Measurements from ENCODE around the gene OR4F6.

DNA sequence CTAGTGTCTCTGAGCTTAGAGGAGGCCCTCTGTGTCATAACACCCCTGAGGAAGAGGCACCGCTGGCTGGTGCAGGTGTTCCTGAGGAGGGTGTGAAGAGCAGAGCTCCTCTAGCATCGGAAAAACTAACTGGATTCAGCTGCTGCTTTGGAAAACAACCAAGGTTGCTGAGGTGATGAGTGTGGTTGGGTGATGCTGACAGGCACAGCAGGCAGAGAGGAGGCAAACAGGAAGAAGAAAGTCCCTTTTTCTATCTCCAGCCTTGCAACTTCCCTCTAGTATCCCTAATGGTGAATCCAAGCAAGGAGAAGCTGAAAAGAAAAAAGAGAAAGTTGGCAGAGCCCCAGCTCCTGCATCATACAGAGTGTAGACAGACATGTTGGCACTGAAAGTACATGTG is 4.9 kb downstream of the OR4F6 start:
- TF ChIP-seq CTCF (conservative IDR thresholded peaks at IDR 0.05; ENCODE audit: low read depth in 2 of 2) (no peak), POLR2AphosphoS5 (IDR thresholded peaks at IDR 0.05; ENCODE audit: low read depth) (no peak), CREB1 (CRISPR knock-in tag; IDR thresholded peaks at IDR 0.05; ENCODE audit: low read depth) (no peak), EZH2 (IDR thresholded peaks at IDR 0.05; ENCODE audit: low read depth, unreplicated experiment) (no peak), EZH2phosphoT487 (IDR thresholded peaks at IDR 0.05; ENCODE audit: unreplicated experiment) (no peak), JUNB (IDR thresholded peaks at IDR 0.05; ENCODE audit: unreplicated experiment) (no peak), STAT1 (IDR thresholded peaks at IDR 0.05; ENCODE audit: unreplicated experiment) (no peak), NANOG (IDR thresholded peaks at IDR 0.05; ENCODE audit: borderline replicate concordance) (no peak), ETS1 (IDR thresholded peaks at IDR 0.05) (no peak), ZNF331 (CRISPR knock-in tag; IDR thresholded peaks at IDR 0.05; ENCODE audit: low read depth) (no peak), ZNF114 (CRISPR knock-in tag; IDR thresholded peaks at IDR 0.05) (no peak)
- TF ChIP-seq, protein P1, sequence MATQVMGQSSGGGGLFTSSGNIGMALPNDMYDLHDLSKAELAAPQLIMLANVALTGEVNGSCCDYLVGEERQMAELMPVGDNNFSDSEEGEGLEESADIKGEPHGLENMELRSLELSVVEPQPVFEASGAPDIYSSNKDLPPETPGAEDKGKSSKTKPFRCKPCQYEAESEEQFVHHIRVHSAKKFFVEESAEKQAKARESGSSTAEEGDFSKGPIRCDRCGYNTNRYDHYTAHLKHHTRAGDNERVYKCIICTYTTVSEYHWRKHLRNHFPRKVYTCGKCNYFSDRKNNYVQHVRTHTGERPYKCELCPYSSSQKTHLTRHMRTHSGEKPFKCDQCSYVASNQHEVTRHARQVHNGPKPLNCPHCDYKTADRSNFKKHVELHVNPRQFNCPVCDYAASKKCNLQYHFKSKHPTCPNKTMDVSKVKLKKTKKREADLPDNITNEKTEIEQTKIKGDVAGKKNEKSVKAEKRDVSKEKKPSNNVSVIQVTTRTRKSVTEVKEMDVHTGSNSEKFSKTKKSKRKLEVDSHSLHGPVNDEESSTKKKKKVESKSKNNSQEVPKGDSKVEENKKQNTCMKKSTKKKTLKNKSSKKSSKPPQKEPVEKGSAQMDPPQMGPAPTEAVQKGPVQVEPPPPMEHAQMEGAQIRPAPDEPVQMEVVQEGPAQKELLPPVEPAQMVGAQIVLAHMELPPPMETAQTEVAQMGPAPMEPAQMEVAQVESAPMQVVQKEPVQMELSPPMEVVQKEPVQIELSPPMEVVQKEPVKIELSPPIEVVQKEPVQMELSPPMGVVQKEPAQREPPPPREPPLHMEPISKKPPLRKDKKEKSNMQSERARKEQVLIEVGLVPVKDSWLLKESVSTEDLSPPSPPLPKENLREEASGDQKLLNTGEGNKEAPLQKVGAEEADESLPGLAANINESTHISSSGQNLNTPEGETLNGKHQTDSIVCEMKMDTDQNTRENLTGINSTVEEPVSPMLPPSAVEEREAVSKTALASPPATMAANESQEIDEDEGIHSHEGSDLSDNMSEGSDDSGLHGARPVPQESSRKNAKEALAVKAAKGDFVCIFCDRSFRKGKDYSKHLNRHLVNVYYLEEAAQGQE (IDR thresholded peaks at IDR 0.05; ENCODE audit: unreplicated experiment) = no peak
- TF ChIP-seq, protein P2, sequence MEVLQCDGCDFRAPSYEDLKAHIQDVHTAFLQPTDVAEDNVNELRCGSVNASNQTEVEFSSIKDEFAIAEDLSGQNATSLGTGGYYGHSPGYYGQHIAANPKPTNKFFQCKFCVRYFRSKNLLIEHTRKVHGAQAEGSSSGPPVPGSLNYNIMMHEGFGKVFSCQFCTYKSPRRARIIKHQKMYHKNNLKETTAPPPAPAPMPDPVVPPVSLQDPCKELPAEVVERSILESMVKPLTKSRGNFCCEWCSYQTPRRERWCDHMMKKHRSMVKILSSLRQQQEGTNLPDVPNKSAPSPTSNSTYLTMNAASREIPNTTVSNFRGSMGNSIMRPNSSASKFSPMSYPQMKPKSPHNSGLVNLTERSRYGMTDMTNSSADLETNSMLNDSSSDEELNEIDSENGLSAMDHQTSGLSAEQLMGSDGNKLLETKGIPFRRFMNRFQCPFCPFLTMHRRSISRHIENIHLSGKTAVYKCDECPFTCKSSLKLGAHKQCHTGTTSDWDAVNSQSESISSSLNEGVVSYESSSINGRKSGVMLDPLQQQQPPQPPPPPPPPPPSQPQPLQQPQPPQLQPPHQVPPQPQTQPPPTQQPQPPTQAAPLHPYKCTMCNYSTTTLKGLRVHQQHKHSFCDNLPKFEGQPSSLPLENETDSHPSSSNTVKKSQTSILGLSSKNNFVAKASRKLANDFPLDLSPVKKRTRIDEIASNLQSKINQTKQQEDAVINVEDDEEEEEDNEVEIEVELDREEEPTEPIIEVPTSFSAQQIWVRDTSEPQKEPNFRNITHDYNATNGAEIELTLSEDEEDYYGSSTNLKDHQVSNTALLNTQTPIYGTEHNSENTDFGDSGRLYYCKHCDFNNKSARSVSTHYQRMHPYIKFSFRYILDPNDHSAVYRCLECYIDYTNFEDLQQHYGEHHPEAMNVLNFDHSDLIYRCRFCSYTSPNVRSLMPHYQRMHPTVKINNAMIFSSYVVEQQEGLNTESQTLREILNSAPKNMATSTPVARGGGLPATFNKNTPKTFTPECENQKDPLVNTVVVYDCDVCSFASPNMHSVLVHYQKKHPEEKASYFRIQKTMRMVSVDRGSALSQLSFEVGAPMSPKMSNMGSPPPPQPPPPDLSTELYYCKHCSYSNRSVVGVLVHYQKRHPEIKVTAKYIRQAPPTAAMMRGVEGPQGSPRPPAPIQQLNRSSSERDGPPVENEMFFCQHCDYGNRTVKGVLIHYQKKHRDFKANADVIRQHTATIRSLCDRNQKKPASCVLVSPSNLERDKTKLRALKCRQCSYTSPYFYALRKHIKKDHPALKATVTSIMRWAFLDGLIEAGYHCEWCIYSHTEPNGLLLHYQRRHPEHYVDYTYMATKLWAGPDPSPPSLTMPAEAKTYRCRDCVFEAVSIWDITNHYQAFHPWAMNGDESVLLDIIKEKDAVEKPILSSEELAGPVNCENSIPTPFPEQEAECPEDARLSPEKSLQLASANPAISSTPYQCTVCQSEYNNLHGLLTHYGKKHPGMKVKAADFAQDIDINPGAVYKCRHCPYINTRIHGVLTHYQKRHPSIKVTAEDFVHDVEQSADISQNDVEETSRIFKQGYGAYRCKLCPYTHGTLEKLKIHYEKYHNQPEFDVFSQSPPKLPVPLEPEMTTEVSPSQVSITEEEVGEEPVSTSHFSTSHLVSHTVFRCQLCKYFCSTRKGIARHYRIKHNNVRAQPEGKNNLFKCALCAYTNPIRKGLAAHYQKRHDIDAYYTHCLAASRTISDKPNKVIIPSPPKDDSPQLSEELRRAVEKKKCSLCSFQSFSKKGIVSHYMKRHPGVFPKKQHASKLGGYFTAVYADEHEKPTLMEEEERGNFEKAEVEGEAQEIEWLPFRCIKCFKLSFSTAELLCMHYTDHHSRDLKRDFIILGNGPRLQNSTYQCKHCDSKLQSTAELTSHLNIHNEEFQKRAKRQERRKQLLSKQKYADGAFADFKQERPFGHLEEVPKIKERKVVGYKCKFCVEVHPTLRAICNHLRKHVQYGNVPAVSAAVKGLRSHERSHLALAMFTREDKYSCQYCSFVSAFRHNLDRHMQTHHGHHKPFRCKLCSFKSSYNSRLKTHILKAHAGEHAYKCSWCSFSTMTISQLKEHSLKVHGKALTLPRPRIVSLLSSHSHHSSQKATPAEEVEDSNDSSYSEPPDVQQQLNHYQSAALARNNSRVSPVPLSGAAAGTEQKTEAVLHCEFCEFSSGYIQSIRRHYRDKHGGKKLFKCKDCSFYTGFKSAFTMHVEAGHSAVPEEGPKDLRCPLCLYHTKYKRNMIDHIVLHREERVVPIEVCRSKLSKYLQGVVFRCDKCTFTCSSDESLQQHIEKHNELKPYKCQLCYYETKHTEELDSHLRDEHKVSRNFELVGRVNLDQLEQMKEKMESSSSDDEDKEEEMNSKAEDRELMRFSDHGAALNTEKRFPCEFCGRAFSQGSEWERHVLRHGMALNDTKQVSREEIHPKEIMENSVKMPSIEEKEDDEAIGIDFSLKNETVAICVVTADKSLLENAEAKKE (CRISPR knock-in tag; IDR thresholded peaks at IDR 0.05) = no peak
